GM18867 (cell line): ENCODE measurements around the gene CDK4.
"Not testable (repeated sequence)": the region's sequence is repeated elsewhere in the genome, so short reads cannot be mapped to it uniquely, and the experiment has no call there.

ENCODE experiments used
- ATAC-seq: cut with Tn5 transposase; IDR thresholded peaks from one replicate; pipeline ENCODE4 v1.9.1; 2021; ENCODE audit warnings: mild to moderate bottlenecking, moderate library complexity; ENCODE audit not compliant: unreplicated experiment

The CDK4 gene

GRCh38 chr12:57715786-57716185 lies 36.3 kb downstream of the CDK4 start:
- no peak for ATAC-seq

- not testable (repeated sequence) for ATAC-seq
Observed at GRCh38 chr12:57715036-57715748, 36.9 kb downstream of the CDK4 start.

GRCh38 chr12:57713209-57713608 lies 38.9 kb downstream of the CDK4 start:
- ATAC-seq: no peak

GRCh38 chr12:57712701-57713100 lies 39.4 kb downstream of the CDK4 start:
- no peak for ATAC-seq

- ATAC-seq: no peak
Observed at GRCh38 chr12:57708296-57708695, 43.8 kb downstream of the CDK4 start.

GRCh38 chr12:57707250-57707649 lies 44.9 kb downstream of the CDK4 start:
- no peak for ATAC-seq

GRCh38 chr12:57700317-57700716 lies 51.8 kb downstream of the CDK4 start:
- no peak for ATAC-seq

- ATAC-seq: no peak
Observed at GRCh38 chr12:57698414-57698813, 53.7 kb downstream of the CDK4 start.
